Coronary artery (tissue), 2 donors: ENCODE data around the gene NPL.

Source experiments
- DNase-seq: peaks from one replicate; pipeline ENCODE4 v3.0.0-alpha.2; 2017; ENCODE audit warnings: low spot score
- H3K27ac ChIP-seq, 2 donors: fragments of 200-600 bp; sonication (generic); one replicate each; pipeline ENCODE4 v1.5.1; 2016 to 2019
- H3K4me3 ChIP-seq: fragments of 200-600 bp; sonication (generic); 2 replicates; pipeline ENCODE4 v1.5.1; 2016; ENCODE audit warnings: mild to moderate bottlenecking, moderate library complexity
- TF ChIP-seq, protein P1 (sequence below): fragments of 200-600 bp; sonication (generic); IDR thresholded peaks from one replicate; pipeline ENCODE4 v1.5.1; 2019; ENCODE audit warnings: antibody characterized with exemption

Gene NPL, protein sequence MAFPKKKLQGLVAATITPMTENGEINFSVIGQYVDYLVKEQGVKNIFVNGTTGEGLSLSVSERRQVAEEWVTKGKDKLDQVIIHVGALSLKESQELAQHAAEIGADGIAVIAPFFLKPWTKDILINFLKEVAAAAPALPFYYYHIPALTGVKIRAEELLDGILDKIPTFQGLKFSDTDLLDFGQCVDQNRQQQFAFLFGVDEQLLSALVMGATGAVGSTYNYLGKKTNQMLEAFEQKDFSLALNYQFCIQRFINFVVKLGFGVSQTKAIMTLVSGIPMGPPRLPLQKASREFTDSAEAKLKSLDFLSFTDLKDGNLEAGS

DNA sequence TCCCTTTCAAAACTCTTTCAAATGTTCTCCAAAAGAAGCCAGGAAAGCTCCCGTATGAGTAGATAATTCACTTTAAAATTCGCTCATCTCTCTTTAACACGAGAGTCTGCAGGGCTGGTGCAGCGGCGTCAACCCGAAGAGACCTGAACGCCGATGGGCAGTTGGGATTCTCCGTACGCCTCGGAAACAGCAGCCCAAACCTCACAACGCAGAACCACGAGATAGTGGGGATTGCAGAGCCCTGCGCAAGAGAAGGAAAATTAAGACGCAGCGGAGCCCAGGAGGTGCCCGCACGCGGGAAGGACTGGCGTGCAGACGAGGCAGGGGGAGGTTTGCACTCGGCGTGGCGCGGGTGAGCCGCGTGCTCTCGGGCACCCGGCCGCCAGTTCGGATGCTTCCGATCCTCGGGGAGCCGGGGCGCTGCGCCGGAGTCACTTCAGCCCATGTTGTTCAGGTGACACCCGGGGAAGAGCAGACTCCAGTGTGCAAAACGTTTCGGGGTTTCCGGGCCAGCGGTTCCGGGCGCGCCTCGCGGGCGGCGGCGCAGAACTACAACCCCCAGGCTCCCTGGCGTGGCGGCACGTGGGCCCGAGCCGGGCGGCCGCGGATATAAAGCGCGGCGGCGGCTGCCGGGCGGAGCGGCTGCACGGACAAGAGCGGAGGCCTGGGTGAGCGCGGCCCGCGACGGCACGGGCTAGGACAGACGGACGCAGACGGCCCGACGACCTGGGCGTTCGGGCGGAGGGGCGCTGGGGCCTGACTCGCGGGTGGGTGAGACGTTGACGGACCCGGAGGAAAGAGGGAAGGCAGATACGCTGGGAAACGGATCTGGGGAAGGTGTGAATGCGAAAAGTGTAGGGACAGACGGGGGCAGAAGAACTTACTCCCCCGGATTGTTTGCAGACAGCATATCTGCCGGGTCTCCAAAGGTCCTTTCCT is at the start of gene NPL:
NPL (plus strand) TSS at position 636 of the 939 bp plus-strand sequence. CDS start 4,599 bp downstream, outside the sequence.
- H3K27ac ChIP-seq, result peak within 1 kb of the TSS; percentile 44 to 86
- TF ChIP-seq, protein P1, sequence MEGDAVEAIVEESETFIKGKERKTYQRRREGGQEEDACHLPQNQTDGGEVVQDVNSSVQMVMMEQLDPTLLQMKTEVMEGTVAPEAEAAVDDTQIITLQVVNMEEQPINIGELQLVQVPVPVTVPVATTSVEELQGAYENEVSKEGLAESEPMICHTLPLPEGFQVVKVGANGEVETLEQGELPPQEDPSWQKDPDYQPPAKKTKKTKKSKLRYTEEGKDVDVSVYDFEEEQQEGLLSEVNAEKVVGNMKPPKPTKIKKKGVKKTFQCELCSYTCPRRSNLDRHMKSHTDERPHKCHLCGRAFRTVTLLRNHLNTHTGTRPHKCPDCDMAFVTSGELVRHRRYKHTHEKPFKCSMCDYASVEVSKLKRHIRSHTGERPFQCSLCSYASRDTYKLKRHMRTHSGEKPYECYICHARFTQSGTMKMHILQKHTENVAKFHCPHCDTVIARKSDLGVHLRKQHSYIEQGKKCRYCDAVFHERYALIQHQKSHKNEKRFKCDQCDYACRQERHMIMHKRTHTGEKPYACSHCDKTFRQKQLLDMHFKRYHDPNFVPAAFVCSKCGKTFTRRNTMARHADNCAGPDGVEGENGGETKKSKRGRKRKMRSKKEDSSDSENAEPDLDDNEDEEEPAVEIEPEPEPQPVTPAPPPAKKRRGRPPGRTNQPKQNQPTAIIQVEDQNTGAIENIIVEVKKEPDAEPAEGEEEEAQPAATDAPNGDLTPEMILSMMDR, result no peak
- peak; percentile 90 for DNase-seq
- peak within 1 kb of the TSS; percentile 85 for H3K4me3 ChIP-seq

DNA sequence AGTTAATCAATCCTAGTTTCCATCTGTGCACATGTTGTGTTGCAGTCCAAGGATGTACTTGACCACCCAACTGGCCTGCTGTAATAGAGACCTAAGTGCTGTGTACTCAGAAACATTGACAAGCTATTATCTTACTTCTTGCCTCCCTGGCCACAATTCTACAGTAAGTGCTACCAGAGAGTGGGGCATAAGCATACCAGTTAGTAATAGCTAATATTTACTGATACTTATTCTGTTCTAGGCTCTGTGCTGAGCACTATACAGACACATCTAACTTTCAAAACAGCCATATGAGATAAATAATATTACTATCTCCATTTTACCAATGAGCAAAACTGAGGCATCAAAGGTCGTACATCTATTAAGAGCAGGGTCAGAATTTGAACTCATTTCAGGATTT is 49.5 kb upstream of the NPL start:
- no peak for DNase-seq
- TF ChIP-seq, protein P1, result no peak
- Histone ChIP-seq H3K27ac (no peak overlapping the region), H3K4me3 (no peak overlapping the region)

DNA sequence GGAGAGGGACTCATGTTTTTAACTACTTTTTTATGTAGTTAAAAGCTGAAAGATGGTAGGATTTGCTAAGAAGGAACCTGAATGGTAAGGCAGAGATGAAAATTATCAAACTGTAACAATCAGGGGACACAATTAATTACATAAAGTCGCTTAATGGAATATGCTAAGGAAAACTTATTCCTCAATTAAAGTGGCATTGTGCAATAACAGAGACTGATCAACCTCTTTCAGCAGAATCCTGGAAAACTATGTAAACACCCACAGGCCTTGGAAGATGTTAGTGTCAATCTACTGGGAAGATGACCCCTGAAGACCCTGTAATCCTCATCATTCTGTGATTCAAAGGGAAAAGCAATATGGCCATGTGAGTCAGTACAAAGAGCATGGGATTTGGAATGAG is 46.8 kb upstream of the NPL start:
- no peak overlapping the region for H3K4me3 ChIP-seq
- H3K27ac ChIP-seq, result no peak overlapping the region
- DNase-seq, result no peak
- TF ChIP-seq, protein P1, result no peak

DNA sequence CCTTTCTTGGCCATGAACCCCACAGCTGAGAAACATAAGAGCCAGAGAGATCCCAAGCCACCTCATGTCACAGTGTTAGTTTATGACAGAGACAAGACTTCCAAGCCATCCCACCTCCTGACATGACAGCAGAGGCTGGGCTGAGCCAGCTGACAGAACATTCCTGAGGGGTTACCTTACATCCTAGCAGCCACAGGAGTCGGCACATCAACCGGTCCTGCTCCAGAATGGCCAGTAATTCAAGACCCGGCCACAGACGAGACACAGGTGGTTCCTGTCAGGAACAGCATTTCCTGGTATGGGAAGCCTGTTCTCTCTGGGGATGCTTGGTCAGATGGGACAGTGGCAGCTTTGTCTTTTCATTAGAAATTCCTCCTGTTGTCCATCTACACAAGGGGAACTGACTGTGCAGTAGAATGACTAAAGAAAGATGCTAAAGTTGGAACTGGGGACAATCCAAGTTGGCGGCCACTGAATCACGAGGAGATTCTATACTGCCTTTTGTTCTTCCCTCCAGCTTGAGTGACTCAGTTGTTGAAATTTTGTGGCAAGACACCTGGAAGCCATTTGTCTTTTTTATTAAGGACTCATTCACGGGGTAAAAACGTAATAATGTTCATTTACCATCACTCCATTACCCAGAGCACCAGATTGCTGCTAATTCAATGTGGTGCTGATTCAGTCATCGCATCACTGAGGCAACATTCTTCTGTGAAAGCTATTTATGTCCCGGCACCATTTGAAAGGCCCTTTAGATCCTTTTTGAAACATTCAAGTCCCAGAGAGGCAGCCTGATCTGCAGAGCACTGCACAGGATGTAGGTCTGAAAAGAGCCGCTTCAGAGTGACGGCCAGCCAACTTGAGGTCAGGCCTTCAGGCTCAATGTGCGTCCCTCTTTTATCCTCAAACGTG is 37.2 kb upstream of the NPL start:
- H3K4me3 ChIP-seq, result no peak overlapping the region
- TF ChIP-seq, protein P1, result no peak
- H3K27ac ChIP-seq, result no peak overlapping the region
- DNase-seq, result no peak

DNA sequence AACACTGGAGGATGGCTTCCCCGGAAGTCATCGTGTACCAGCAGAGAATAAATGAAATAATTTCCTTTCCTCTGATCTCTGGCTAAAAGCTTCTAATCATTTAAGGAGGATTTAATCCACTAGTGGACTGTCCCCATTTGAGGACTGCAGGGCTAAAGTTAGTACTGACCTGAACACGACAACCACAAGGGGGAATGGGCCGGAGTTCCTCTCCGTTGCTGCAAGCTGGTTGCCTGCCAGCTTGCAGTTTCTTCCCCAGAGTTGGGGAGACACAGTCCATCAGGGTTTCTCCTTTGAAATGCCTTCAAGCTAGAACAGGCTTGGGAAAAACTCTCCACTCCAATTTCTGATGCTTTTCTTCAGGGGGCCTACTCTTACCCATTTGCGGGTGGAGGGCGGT is 35.5 kb upstream of the NPL start:
- H3K27ac ChIP-seq, result no peak overlapping the region
- no peak for DNase-seq
- H3K4me3 ChIP-seq, result no peak overlapping the region
- TF ChIP-seq, protein P1, result no peak

DNA sequence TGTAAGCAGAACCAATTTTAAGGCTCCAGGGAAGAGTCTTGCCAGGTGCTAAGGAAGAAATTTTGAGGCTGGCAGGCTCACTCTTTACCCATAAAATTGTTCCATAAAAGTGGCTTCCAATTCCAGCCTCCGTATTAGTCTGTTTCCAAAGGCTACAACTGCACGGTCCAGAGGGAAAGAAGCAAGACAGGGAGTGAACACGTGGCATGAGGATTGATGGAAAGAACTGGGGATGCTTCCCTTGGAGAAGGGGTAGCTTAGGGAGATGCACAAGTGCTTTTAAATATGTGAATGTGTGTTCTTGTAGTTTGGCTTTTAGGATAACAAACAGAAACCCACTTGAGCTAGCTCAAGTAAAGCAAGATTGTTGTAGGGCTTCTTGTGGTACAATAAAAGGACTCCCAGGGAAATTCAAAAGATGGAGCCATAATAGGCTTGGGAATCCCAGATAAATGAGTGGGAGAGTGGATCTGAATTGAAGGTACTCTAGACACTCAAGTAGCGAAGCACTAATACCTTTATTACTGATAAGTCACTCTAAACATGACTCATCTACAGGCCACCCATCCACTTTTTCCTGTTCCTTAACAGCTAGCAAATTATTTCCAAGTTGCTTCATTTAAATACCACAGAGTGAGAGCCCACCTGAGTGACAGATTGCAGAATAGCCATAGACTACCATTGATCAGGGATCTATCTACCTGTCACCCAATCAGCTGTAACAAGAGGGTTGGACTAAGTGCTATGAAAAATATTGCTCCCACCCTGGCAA is 34.8 kb upstream of the NPL start:
- H3K4me3 ChIP-seq, result no peak overlapping the region
- H3K27ac ChIP-seq, result no peak overlapping the region
- TF ChIP-seq, protein P1, result no peak
- DNase-seq, result no peak
